GM12878 (cell line): Measurements from ENCODE around the gene CLEC16A. TPM values are rescaled to one million over a fixed set of nuclear protein-coding genes. Genes with fewer than 3 reads are reported as not detected.

ENCODE experiments used
- CBX5 ChIP-seq: sonication (generic); IDR thresholded peaks from 2 replicates; pipeline ENCODE4 v1.6.1; 2016; ENCODE audit warnings: low read depth, moderate library complexity, mild to moderate bottlenecking, inconsistent platforms
- CEBPB ChIP-seq, 2 experiments: fragments of 150-350 bp in 1 of 2; IDR thresholded peaks; 2 replicates each; pipeline ENCODE4 v1.6.1; 2012 to 2014; ENCODE audit warnings: low read depth in 2 of 2, low read length in 2 of 2, borderline replicate concordance in 1 of 2, inconsistent platforms in 1 of 2
- CHD1 ChIP-seq: IDR thresholded peaks from 2 replicates; pipeline ENCODE4 v1.6.1; 2012; ENCODE audit warnings: low read depth, low read length, improper control_type of control experiment
- ELK1 ChIP-seq: IDR thresholded peaks from 2 replicates; pipeline ENCODE4 v1.6.1; 2012; ENCODE audit warnings: low read depth, low read length, improper control_type of control experiment
- EZH2 ChIP-seq: IDR thresholded peaks from 2 replicates; pipeline ENCODE4 v1.6.1; 2012; ENCODE audit warnings: low read depth, mild to moderate bottlenecking, control low read depth, inconsistent platforms, low read length, borderline replicate concordance; ENCODE audit not compliant: control insufficient read depth
- KAT2A ChIP-seq: conservative IDR thresholded peaks from 2 replicates; pipeline ENCODE4 v1.6.1; 2011; ENCODE audit warnings: low read depth, low read length; ENCODE audit not compliant: control insufficient read depth
- MEF2B ChIP-seq: fragments of 450-650 bp; IDR thresholded peaks from 2 replicates; pipeline ENCODE4 v1.6.1; 2018; ENCODE audit warnings: mild to moderate bottlenecking, moderate library complexity; ENCODE audit not compliant: partially characterized antibody, poor library complexity, severe bottlenecking
- NFIC ChIP-seq: IDR thresholded peaks from 2 replicates; pipeline ENCODE4 v1.6.1; 2012; ENCODE audit warnings: low read depth, mild to moderate bottlenecking, inconsistent platforms, low read length, moderate library complexity
- PML ChIP-seq: IDR thresholded peaks from 2 replicates; pipeline ENCODE4 v1.6.1; 2012; ENCODE audit warnings: low read length, inconsistent platforms
- POLR2AphosphoS2 ChIP-seq: IDR thresholded peaks from 2 replicates; pipeline ENCODE4 v1.6.1; 2011; ENCODE audit warnings: low read depth, mild to moderate bottlenecking, low read length, improper control_type of control experiment, moderate library complexity
- POU2F2 ChIP-seq: IDR thresholded peaks from 3 replicates; pipeline ENCODE4 v1.6.1; 2011; ENCODE audit warnings: low read depth, mild to moderate bottlenecking, low read length, borderline replicate concordance
- RAD51 ChIP-seq: fragments of 450-650 bp; IDR thresholded peaks from 2 replicates; pipeline ENCODE4 v1.6.1; 2016; ENCODE audit warnings: moderate library complexity, mild to moderate bottlenecking, inconsistent platforms
- RCOR1 ChIP-seq: conservative IDR thresholded peaks from 2 replicates; pipeline ENCODE4 v1.6.1; 2012; ENCODE audit warnings: low read depth, low read length, improper control_type of control experiment
- RUNX3 ChIP-seq: IDR thresholded peaks from 2 replicates; pipeline ENCODE4 v1.6.1; 2012; ENCODE audit warnings: low read length, inconsistent platforms
- SPI1 ChIP-seq: IDR thresholded peaks from 2 replicates; pipeline ENCODE4 v1.6.1; 2011; ENCODE audit warnings: low read depth, mild to moderate bottlenecking, low read length, moderate library complexity, borderline replicate concordance; ENCODE audit not compliant: insufficient read depth
- SRF ChIP-seq, 2 experiments: IDR thresholded peaks; 2 replicates each; pipeline ENCODE4 v1.6.1; 2011; ENCODE audit warnings: low read depth in 2 of 2, low read length in 2 of 2, mild to moderate bottlenecking in 1 of 2, moderate library complexity in 1 of 2
- STAT3 ChIP-seq: IDR thresholded peaks from 2 replicates; pipeline ENCODE4 v1.6.1; 2011; ENCODE audit warnings: low read depth, low read length, improper control_type of control experiment
- TAF1 ChIP-seq: IDR thresholded peaks from 2 replicates; pipeline ENCODE4 v1.6.1; 2011; ENCODE audit warnings: mild to moderate bottlenecking, low read depth, low read length, borderline replicate concordance
- WRNIP1 ChIP-seq: IDR thresholded peaks from 2 replicates; pipeline ENCODE4 v1.6.1; 2011; ENCODE audit warnings: low read depth, low read length, improper control_type of control experiment, borderline replicate concordance
- ZNF207 ChIP-seq: fragments of 450-650 bp; IDR thresholded peaks from 2 replicates; pipeline ENCODE4 v1.6.1; 2014; ENCODE audit warnings: antibody characterized with exemption, mild to moderate bottlenecking, borderline replicate concordance
- ZNF217 ChIP-seq: fragments of 450-650 bp; IDR thresholded peaks from 2 replicates; pipeline ENCODE4 v1.6.1; 2017; ENCODE audit warnings: antibody characterized with exemption, mild to moderate bottlenecking
- ZNF622 ChIP-seq: fragments of 450-650 bp; IDR thresholded peaks from 2 replicates; pipeline ENCODE4 v1.6.1; 2017; ENCODE audit warnings: mild to moderate bottlenecking, inconsistent platforms
- polyA plus RNA-seq, 11 experiments: library from polyadenylated mRNA; depleted of rRNA in 4 of 11; unstranded in 6 of 11; stranded (reverse) in 5 of 11; fragments of >200 nt; fragmentation: Nextera tagmentation in 4 of 11; fragmentation: Illumina TruSeq in 1 of 11; extraction: Ambion mirVana in 4 of 11; extraction: Trizol in 1 of 11; gene quantifications; 1 replicate in 1 of 11; 2 replicates in 10 of 11; pipeline versions ENCODE4 v1.2.1 to v1.2.3, GENCODE V29; 2011 to 2016; ENCODE audit warnings: inconsistent platforms in 2 of 11, missing spikeins in 2 of 11, low read depth in 1 of 11
- total RNA-seq, 4 experiments: library from RNA; depleted of rRNA in 3 of 4; stranded (reverse); fragments of >200 nt in 3 of 4; fragmentation: Illumina TruSeq in 1 of 4; extraction: Trizol in 1 of 4; gene quantifications; 2 replicates each; pipeline versions ENCODE4 v1.2.1 to v1.2.3, GENCODE V29; 2013 to 2021
- TF ChIP-seq, protein P1 (sequence below): fragments of 450-650 bp; conservative IDR thresholded peaks from 2 replicates; pipeline ENCODE4 v1.6.1; 2017; ENCODE audit warnings: mild to moderate bottlenecking, moderate library complexity
- TF ChIP-seq, protein P2 (sequence below): fragments of 450-650 bp; IDR thresholded peaks from 2 replicates; pipeline ENCODE4 v1.6.1; 2016; ENCODE audit warnings: mild to moderate bottlenecking
- TF ChIP-seq, protein P3 (sequence below): IDR thresholded peaks from 2 replicates; pipeline ENCODE4 v1.6.1; 2011; ENCODE audit warnings: borderline replicate concordance, low read depth, mild to moderate bottlenecking, moderate library complexity, low read length; ENCODE audit not compliant: insufficient read depth, poor library complexity, severe bottlenecking
- TF ChIP-seq, protein P4 (sequence below): IDR thresholded peaks from 2 replicates; pipeline ENCODE4 v1.6.1; 2012; ENCODE audit warnings: low read depth, low read length, improper control_type of control experiment

CLEC16A gene
- total and polyA plus RNA-seq, 10 of the 15 experiments (the other 5 are each of a cell fraction or from before 2014, with no cell fraction given), result 1.5 to 28.8 (median 19.2) TPM

GRCh38 chr16:10938321-10938720 is 6.0 kb upstream of the CLEC16A start (continued):
- TF ChIP-seq, protein P1, sequence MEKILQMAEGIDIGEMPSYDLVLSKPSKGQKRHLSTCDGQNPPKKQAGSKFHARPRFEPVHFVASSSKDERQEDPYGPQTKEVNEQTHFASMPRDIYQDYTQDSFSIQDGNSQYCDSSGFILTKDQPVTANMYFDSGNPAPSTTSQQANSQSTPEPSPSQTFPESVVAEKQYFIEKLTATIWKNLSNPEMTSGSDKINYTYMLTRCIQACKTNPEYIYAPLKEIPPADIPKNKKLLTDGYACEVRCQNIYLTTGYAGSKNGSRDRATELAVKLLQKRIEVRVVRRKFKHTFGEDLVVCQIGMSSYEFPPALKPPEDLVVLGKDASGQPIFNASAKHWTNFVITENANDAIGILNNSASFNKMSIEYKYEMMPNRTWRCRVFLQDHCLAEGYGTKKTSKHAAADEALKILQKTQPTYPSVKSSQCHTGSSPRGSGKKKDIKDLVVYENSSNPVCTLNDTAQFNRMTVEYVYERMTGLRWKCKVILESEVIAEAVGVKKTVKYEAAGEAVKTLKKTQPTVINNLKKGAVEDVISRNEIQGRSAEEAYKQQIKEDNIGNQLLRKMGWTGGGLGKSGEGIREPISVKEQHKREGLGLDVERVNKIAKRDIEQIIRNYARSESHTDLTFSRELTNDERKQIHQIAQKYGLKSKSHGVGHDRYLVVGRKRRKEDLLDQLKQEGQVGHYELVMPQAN, result no peak
- no peak for TF ChIP-seq WRNIP1
- TF ChIP-seq MEF2B, result no peak
- TF ChIP-seq, protein P2, sequence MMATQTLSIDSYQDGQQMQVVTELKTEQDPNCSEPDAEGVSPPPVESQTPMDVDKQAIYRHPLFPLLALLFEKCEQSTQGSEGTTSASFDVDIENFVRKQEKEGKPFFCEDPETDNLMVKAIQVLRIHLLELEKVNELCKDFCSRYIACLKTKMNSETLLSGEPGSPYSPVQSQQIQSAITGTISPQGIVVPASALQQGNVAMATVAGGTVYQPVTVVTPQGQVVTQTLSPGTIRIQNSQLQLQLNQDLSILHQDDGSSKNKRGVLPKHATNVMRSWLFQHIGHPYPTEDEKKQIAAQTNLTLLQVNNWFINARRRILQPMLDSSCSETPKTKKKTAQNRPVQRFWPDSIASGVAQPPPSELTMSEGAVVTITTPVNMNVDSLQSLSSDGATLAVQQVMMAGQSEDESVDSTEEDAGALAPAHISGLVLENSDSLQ, result peak; percentile 51; the same call in 1 of the 2 replicates
- TF ChIP-seq RUNX3, result peak; percentile 58
- TF ChIP-seq CEBPB (IDR thresholded peaks at IDR 0.05; ENCODE audit: borderline replicate concordance in 1 of 2, low read depth in 2 of 2, low read length in 2 of 2), result no peak
- no peak for TF ChIP-seq RCOR1
- no peak for TF ChIP-seq TAF1
- no peak for TF ChIP-seq STAT3
- TF ChIP-seq, protein P3, sequence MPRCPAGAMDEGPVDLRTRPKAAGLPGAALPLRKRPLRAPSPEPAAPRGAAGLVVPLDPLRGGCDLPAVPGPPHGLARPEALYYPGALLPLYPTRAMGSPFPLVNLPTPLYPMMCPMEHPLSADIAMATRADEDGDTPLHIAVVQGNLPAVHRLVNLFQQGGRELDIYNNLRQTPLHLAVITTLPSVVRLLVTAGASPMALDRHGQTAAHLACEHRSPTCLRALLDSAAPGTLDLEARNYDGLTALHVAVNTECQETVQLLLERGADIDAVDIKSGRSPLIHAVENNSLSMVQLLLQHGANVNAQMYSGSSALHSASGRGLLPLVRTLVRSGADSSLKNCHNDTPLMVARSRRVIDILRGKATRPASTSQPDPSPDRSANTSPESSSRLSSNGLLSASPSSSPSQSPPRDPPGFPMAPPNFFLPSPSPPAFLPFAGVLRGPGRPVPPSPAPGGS, result peak; percentile 35
- TF ChIP-seq PML, result no peak
- TF ChIP-seq KAT2A, result no peak
- no peak for TF ChIP-seq ZNF207
- no peak for TF ChIP-seq CHD1
- TF ChIP-seq SRF (IDR thresholded peaks at IDR 0.05; ENCODE audit: low read depth in 2 of 2, low read length in 2 of 2), result no peak
- no peak for TF ChIP-seq EZH2
- 0 out of 2 replicates have a peak, but pooled peaks have one; percentile 1 for TF ChIP-seq SPI1
- TF ChIP-seq, protein P4, sequence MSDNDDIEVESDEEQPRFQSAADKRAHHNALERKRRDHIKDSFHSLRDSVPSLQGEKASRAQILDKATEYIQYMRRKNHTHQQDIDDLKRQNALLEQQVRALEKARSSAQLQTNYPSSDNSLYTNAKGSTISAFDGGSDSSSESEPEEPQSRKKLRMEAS, result no peak
- TF ChIP-seq POU2F2, result no peak
- peak; percentile 92 for TF ChIP-seq POLR2AphosphoS2
- TF ChIP-seq RAD51, result peak; percentile 68
- no peak for TF ChIP-seq ZNF622
- TF ChIP-seq ZNF217, result no peak
- TF ChIP-seq NFIC, result no peak; the same call in 1 of the 2 replicates
- TF ChIP-seq ELK1, result no peak
- no peak for TF ChIP-seq CBX5
